K562 (cell line): ENCODE results near the gene TMEM167B. TPM values are rescaled to one million over a fixed set of nuclear protein-coding genes. Genes with fewer than 3 reads are reported as not detected.

ENCODE experiments used
- ATF1 ChIP-seq, 2 experiments: fragments of 450-650 bp in 1 of 2; IDR thresholded peaks; 2 replicates each; pipeline ENCODE4 v1.6.1; 2016; ENCODE audit warnings: missing compliant biosample characterization in 1 of 2, missing genetic modification characterization in 1 of 2
- CUX1 ChIP-seq: fragments of 200-800 bp; sonication (Bioruptor generic); IDR thresholded peaks from 2 replicates; pipeline ENCODE4 v1.6.1; 2016; ENCODE audit warnings: missing genetic modification characterization, missing compliant biosample characterization
- DLX4 ChIP-seq: fragments of 250-450 bp; sonication (Bioruptor Pico); IDR thresholded peaks from 2 replicates; pipeline ENCODE4 v1.6.1; 2021; ENCODE audit warnings: mild to moderate bottlenecking
- FOXK1 ChIP-seq: sonication (generic); formaldehyde crosslinking; IDR thresholded peaks from 2 replicates; pipeline ENCODE4 v1.8.0; 2022; ENCODE audit warnings: missing genetic modification reagents, mild to moderate bottlenecking, borderline replicate concordance
- KLF10 ChIP-seq: fragments of 250-450 bp; sonication (Bioruptor Pico); IDR thresholded peaks from 2 replicates; pipeline ENCODE4 v1.6.1; 2021; ENCODE audit warnings: matching md5 sums
- MLLT1 ChIP-seq, 2 experiments: fragments of 450-650 bp; IDR thresholded peaks; 2 replicates each; pipeline ENCODE4 v1.6.1; 2016
- NELFE ChIP-seq: IDR thresholded peaks from 2 replicates; pipeline ENCODE4 v1.6.1; 2011; ENCODE audit warnings: mild to moderate bottlenecking; ENCODE audit not compliant: insufficient read depth, insufficient read length
- PURB ChIP-seq: sonication (generic); formaldehyde crosslinking; IDR thresholded peaks from 2 replicates; pipeline ENCODE4 v1.9.0; 2021; ENCODE audit warnings: low read depth, mild to moderate bottlenecking, missing genetic modification reagents
- RUNX1 ChIP-seq: sonication (generic); IDR thresholded peaks from 2 replicates; pipeline ENCODE4 v1.6.1; 2016; ENCODE audit warnings: antibody characterized with exemption, low read depth
- SREBF2 ChIP-seq: sonication (generic); formaldehyde crosslinking; IDR thresholded peaks from 2 replicates; pipeline ENCODE4 v1.4.0; 2020; ENCODE audit warnings: mild to moderate bottlenecking, missing genetic modification reagents
- TARDBP ChIP-seq: fragments of 450-650 bp; IDR thresholded peaks from 2 replicates; pipeline ENCODE4 v1.6.1; 2016
- TOE1 ChIP-seq, 2 experiments: fragments of 450-650 bp in 1 of 2; sonication (generic) in 1 of 2; formaldehyde crosslinking in 1 of 2; IDR thresholded peaks; 2 replicates each; pipeline versions ENCODE4 v1.7.1 to v1.8.0; 2016 to 2022; ENCODE audit warnings: borderline replicate concordance in 2 of 2, mild to moderate bottlenecking in 2 of 2, antibody characterized with exemption in 1 of 2, inconsistent platforms in 1 of 2, low read depth in 1 of 2, missing genetic modification reagents in 1 of 2, moderate library complexity in 1 of 2
- ZNF121 ChIP-seq: sonication (generic); formaldehyde crosslinking; conservative IDR thresholded peaks from 2 replicates; pipeline ENCODE4 v1.8.0; 2022; ENCODE audit warnings: missing genetic modification reagents
- ZNF134 ChIP-seq: fragments of 250-450 bp; sonication (Bioruptor Pico); conservative IDR thresholded peaks from 2 replicates; pipeline ENCODE4 v1.4.0; 2020
- ZNF197 ChIP-seq: fragments of 200-800 bp; sonication (Bioruptor generic); IDR thresholded peaks from 2 replicates; pipeline ENCODE4 v1.6.1; 2016; ENCODE audit warnings: low read depth, missing genetic modification characterization, missing compliant biosample characterization
- ZNF212 ChIP-seq: fragments of 450-650 bp; formaldehyde crosslinking; IDR thresholded peaks from 2 replicates; pipeline ENCODE4 v1.4.0; 2020; ENCODE audit warnings: mild to moderate bottlenecking
- ZNF655 ChIP-seq: fragments of 250-450 bp; sonication (Bioruptor Pico); IDR thresholded peaks from 2 replicates; pipeline ENCODE4 v1.5.0; 2021
- ZNF717 ChIP-seq: fragments of 250-450 bp; sonication (Bioruptor Pico); IDR thresholded peaks from 2 replicates; pipeline ENCODE4 v1.5.0; 2021
- ZNF766 ChIP-seq: fragments of 200-800 bp; sonication (Bioruptor generic); conservative IDR thresholded peaks from 2 replicates; pipeline ENCODE4 v1.6.1; 2016; ENCODE audit warnings: missing genetic modification characterization, missing compliant biosample characterization
- polyA plus RNA-seq, 8 experiments: library from polyadenylated mRNA; depleted of rRNA in 4 of 8; stranded (reverse) in 5 of 8; unstranded in 3 of 8; fragments of >200 nt; fragmentation: Nextera tagmentation in 2 of 8; fragmentation: Illumina TruSeq in 1 of 8; extraction: Ambion mirVana in 2 of 8; extraction: Trizol in 1 of 8; gene quantifications; 2 replicates each; pipeline versions ENCODE4 v1.2.1 to v1.2.3, GENCODE V29; 2011 to 2014; ENCODE audit warnings: inconsistent platforms in 1 of 8, missing spikeins in 1 of 8
- total RNA-seq, 7 experiments: library from RNA; depleted of rRNA in 6 of 7; stranded (reverse); fragments of >200 nt in 6 of 7; fragmentation: Illumina TruSeq in 2 of 7; extraction: Trizol in 2 of 7; gene quantifications; 2 replicates each; pipeline versions ENCODE4 v1.2.1 to v1.2.3, GENCODE V29; 2011 to 2021; ENCODE audit warnings: low replicate concordance in 1 of 7

TMEM167B gene
- total and polyA plus RNA-seq, 9 of the 15 experiments (the other 6 are each of a cell fraction or from before 2014, with no cell fraction given), result 17.2 to 36.4 (median 32.2) TPM

GRCh38 chr1:109075531-109076490 is 14.8 kb upstream of the TMEM167B start, which contains the start of gene TAF13 (continued):
- TF ChIP-seq RUNX1 (0 out of 2 replicates have a peak, but pooled peaks have one; percentile 75), ZNF121 (CRISPR knock-in tag) (no peak), KLF10 (no peak), CUX1 (CRISPR knock-in tag) (no peak), ZNF655 (CRISPR knock-in tag) (no peak), NELFE (no peak), TARDBP (no peak; the same call in 1 of the 2 replicates), ZNF197 (CRISPR knock-in tag) (no peak), FOXK1 (CRISPR knock-in tag) (no peak), ZNF766 (CRISPR knock-in tag) (0 out of 2 replicates have a peak, but pooled peaks have one; percentile 19), ATF1 (CRISPR knock-in tag; IDR thresholded peaks at IDR 0.05) (no peak; the same call in 1 of the 2 replicates), ATF1 (tag; IDR thresholded peaks at IDR 0.05) (peak; percentile 97), TOE1 (IDR thresholded peaks at IDR 0.05; ENCODE audit: borderline replicate concordance) (peak; percentile 66; the same call in 1 of the 2 replicates), TOE1 (CRISPR knock-in tag; IDR thresholded peaks at IDR 0.05; ENCODE audit: borderline replicate concordance, low read depth) (0 out of 2 replicates have a peak, but pooled peaks have one; percentile 13), ZNF134 (CRISPR knock-in tag) (no peak), MLLT1 (IDR thresholded peaks at IDR 0.05) (no peak), PURB (CRISPR knock-in tag) (no peak), DLX4 (CRISPR knock-in tag) (no peak), ZNF212 (CRISPR knock-in tag) (no peak), ZNF717 (no peak), SREBF2 (CRISPR knock-in tag) (no peak)
